H1 (cell line): ENCODE results near the gene PCED1B.

ENCODE experiments used
- CTCF ChIP-seq, 3 experiments: IDR thresholded peaks; 1 replicate in 2 of 3; 2 replicates in 1 of 3; pipeline versions ENCODE4 v1.5.1 to v1.6.1; 2011; ENCODE audit warnings: low read length in 3 of 3, mild to moderate bottlenecking in 3 of 3, inconsistent platforms in 2 of 3, low read depth in 1 of 3, moderate library complexity in 1 of 3; ENCODE audit not compliant: insufficient read depth in 1 of 3; ENCODE audit errors: control extremely low read depth in 1 of 3
- EGR1 ChIP-seq: IDR thresholded peaks from 2 replicates; pipeline ENCODE4 v1.6.1; 2011; ENCODE audit warnings: low read depth, low read length, borderline replicate concordance
- EP300 ChIP-seq, 2 experiments: IDR thresholded peaks; 1 replicate in 1 of 2; 2 replicates in 1 of 2; pipeline ENCODE4 v1.6.1; 2011 to 2012; ENCODE audit warnings: low read depth in 2 of 2, low read length in 2 of 2, mild to moderate bottlenecking in 2 of 2, borderline replicate concordance in 1 of 2, inconsistent platforms in 1 of 2, moderate library complexity in 1 of 2
- GTF2F1 ChIP-seq: IDR thresholded peaks from 2 replicates; pipeline ENCODE4 v1.6.1; 2012; ENCODE audit warnings: low read depth, low read length, improper control_type of control experiment, borderline replicate concordance
- POLR2A ChIP-seq, 2 experiments: IDR thresholded peaks; 1 replicate in 1 of 2; 2 replicates in 1 of 2; pipeline ENCODE4 v1.6.1; 2011; ENCODE audit warnings: low read depth in 2 of 2, low read length in 2 of 2, mild to moderate bottlenecking in 2 of 2; ENCODE audit errors: control extremely low read depth in 1 of 2
- SIN3A ChIP-seq, 2 experiments: IDR thresholded peaks in 1 of 2; conservative IDR thresholded peaks in 1 of 2; 2 replicates each; pipeline ENCODE4 v1.6.1; 2011 to 2012; ENCODE audit warnings: low read length in 2 of 2, improper control_type of control experiment in 1 of 2, low read depth in 1 of 2, mild to moderate bottlenecking in 1 of 2
- SP1 ChIP-seq: IDR thresholded peaks from 2 replicates; pipeline ENCODE4 v1.6.1; 2011; ENCODE audit warnings: low read depth, low read length
- TCF12 ChIP-seq: IDR thresholded peaks from 2 replicates; pipeline ENCODE4 v1.6.1; 2011; ENCODE audit warnings: low read depth, mild to moderate bottlenecking, low read length
- USF2 ChIP-seq: IDR thresholded peaks from 2 replicates; pipeline ENCODE4 v1.6.1; 2011; ENCODE audit warnings: low read length, improper control_type of control experiment

DNA sequence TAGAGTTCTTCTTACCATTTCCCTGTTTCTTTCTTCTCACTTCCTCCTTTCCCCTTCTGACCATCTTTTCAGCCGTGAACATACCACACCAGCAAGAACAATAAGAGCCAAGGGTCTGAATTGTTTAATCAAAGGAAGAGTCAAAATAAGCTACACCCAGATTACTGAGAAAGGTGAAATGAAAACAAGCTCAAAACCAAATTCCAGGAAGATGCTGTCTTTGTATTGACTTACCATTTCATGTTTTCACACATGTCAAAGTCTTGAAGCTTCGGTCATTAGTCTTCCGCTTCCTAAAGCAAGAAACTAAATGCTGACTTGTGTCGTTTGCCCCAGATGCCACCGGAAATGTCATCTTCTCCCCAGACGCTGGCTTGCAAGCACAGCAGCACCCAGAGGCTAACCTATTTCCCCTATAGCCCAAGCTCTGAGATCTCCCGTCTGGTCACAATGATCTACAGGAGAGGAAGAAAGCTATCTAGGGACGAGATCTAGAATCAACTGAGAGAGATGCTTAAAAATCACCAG lies 136.8 kb downstream of the PCED1B start:
- no peak for TF ChIP-seq POLR2A (IDR thresholded peaks at IDR 0.05; ENCODE audit: control extremely low read depth in 1 of 2, low read depth in 2 of 2, low read length in 2 of 2)
- TF ChIP-seq EGR1, result no peak
- TF ChIP-seq CTCF (IDR thresholded peaks at IDR 0.05; ENCODE audit: control extremely low read depth in 1 of 3, insufficient read depth in 1 of 3, low read depth in 1 of 3, low read length in 3 of 3), result no peak
- TF ChIP-seq USF2, result no peak
- TF ChIP-seq TCF12, result no peak
- no peak for TF ChIP-seq SIN3A (conservative IDR thresholded peaks at IDR 0.05 in 1 of 2, IDR thresholded peaks at IDR 0.05 in 1 of 2; ENCODE audit: low read depth in 1 of 2, low read length in 2 of 2)
- no peak for TF ChIP-seq SP1
- TF ChIP-seq EP300 (IDR thresholded peaks at IDR 0.05; ENCODE audit: borderline replicate concordance in 1 of 2, low read depth in 2 of 2, low read length in 2 of 2), result no peak
- no peak for TF ChIP-seq GTF2F1
